ENCODE results near the gene CRTC3. TPM values are rescaled to one million over a fixed set of nuclear protein-coding genes. Genes with fewer than 3 reads are reported as not detected.

CRTC3 gene
- total RNA-seq, 1 experiment from 2014 or later = 45.0 TPM

- Histone ChIP-seq H3K27me3 (ENCODE audit: control insufficient read depth, insufficient read depth, low read length) (no peaks in the 10 kb centered on the region), H3K36me3 (ENCODE audit: control insufficient read depth, insufficient read depth, low read length) (no peaks in the 10 kb centered on the region; the same call in 1 of the 2 replicates), H3K9me3 (ENCODE audit: control insufficient read depth, insufficient read depth, low read depth, low read length) (no peaks in the 10 kb centered on the region), H3K4me3 (ENCODE audit: low read depth in 2 of 2, low read length in 2 of 2) (no peak overlapping the region), H3K4me1 (ENCODE audit: control insufficient read depth, insufficient read depth, low read length) (no peaks in the 10 kb centered on the region), H3K27ac (ENCODE audit: low read length) (no peak overlapping the region)
- ChIA-PET POLR2A (no interaction called here), CTCF (interaction anchor here (0.9 kb wide), 1 partner anchor 9 kb away, joined by 3 read pairs; no protein-coding TSS in a partner anchor)
- no TSS peak for BruUV-seq (replicated peaks)
- TF ChIP-seq REST (IDR thresholded peaks at IDR 0.05; ENCODE audit: insufficient read depth in 1 of 2, low read depth in 2 of 2, low read length in 1 of 2) (no peak), SIN3A (IDR thresholded peaks at IDR 0.05; ENCODE audit: borderline replicate concordance, insufficient read depth, low read depth, low read length) (no peak), CTCF (IDR thresholded peaks at IDR 0.05) (no peak; the same call in 1 of the 2 replicates), POLR2AphosphoS5 (IDR thresholded peaks at IDR 0.05; ENCODE audit: low read depth, low read length) (no peak), TCF7L2 (IDR thresholded peaks at IDR 0.05; ENCODE audit: low read depth, low read length) (no peak)
- ATAC-seq = no peak
- in situ Hi-C loops (cut with HindIII; ENCODE audit: low pct_unique_long_range_greater_than_20kb, low sequenced_read_pairs) = no loop called here
- DNase-seq (ENCODE audit: low read depth, low spot score) = no peak
- intact Hi-C loops (cut with micrococcal nuclease; ENCODE audit: unreplicated experiment) = no loop called here
Measured at GRCh38 chr15:90638963-90639362, 109.2 kb downstream of the CRTC3 start.

DNA sequence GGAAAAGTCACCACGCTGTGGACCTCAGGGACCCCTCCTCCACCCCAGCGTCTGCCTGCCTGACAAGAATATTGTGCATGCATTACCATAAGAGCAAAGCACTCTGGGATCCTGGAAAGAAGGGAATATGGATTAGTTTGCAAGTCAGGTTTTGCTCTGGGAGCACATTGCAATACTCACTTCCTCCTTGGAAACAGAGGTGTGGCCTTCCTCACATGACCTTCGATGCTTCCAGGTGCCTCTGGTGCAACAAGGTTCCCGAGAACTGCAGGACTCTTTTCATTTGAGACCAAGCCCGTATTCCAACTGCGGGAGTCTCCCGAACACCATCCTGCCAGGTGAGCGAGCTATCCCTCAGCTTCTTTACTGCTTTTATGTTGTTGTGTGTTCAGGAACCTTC is 111.1 kb downstream of the CRTC3 start:
- ATAC-seq (no peak), DNase-seq (ENCODE audit: low read depth, low spot score) (no peak)
- Histone ChIP-seq H3K9me3 (ENCODE audit: control insufficient read depth, insufficient read depth, low read depth, low read length) (no peaks in the 10 kb centered on the region), H3K36me3 (ENCODE audit: control insufficient read depth, insufficient read depth, low read length) (no peaks in the 10 kb centered on the region; the same call in 1 of the 2 replicates), H3K4me3 (ENCODE audit: low read depth in 2 of 2, low read length in 2 of 2) (no peak overlapping the region), H3K4me1 (ENCODE audit: control insufficient read depth, insufficient read depth, low read length) (no peaks in the 10 kb centered on the region), H3K27me3 (ENCODE audit: control insufficient read depth, insufficient read depth, low read length) (no peaks in the 10 kb centered on the region), H3K27ac (ENCODE audit: low read length) (no peak overlapping the region)
- CTCF ChIA-PET = no interaction called here
- in situ Hi-C loops (cut with HindIII; ENCODE audit: low pct_unique_long_range_greater_than_20kb, low sequenced_read_pairs) = no loop called here
- TF ChIP-seq CTCF (IDR thresholded peaks at IDR 0.05) (no peak), SIN3A (IDR thresholded peaks at IDR 0.05; ENCODE audit: borderline replicate concordance, insufficient read depth, low read depth, low read length) (no peak), REST (IDR thresholded peaks at IDR 0.05; ENCODE audit: insufficient read depth in 1 of 2, low read depth in 2 of 2, low read length in 1 of 2) (no peak), POLR2AphosphoS5 (IDR thresholded peaks at IDR 0.05; ENCODE audit: low read depth, low read length) (no peak), TCF7L2 (IDR thresholded peaks at IDR 0.05; ENCODE audit: low read depth, low read length) (no peak)
- POLR2A ChIA-PET = no interaction called here
- BruUV-seq (replicated peaks) = no TSS peak
- intact Hi-C loops (cut with micrococcal nuclease; ENCODE audit: unreplicated experiment) = no loop called here

Data from Panc1 (cell line).